Tibial artery (tissue), 4 donors: ENCODE results near the gene OPCML.

Source experiments
- DNase-seq, 2 donors: peaks; one replicate each; pipeline ENCODE4 v3.0.0-alpha.2; 2019
- H3K27ac ChIP-seq, 2 donors: fragments of 200-600 bp; sonication (generic) in 1 of 2; 1 replicate in 1 of 2; 2 replicates in 1 of 2; pipeline ENCODE4 v1.5.1; 2018 to 2019; ENCODE audit warnings: mild to moderate bottlenecking in 1 of 2
- H3K27me3 ChIP-seq, 2 donors: fragments of 200-600 bp; sonication (generic) in 1 of 2; one replicate each; pipeline versions ENCODE4 v1.5.1 to v1.6.0; 2016 to 2019
- H3K36me3 ChIP-seq, 3 donors: fragments of 200-600 bp; sonication (generic) in 2 of 3; one replicate each; pipeline ENCODE4 v1.5.1; 2016 to 2019; ENCODE audit warnings: mild to moderate bottlenecking in 2 of 3
- H3K4me1 ChIP-seq, 4 donors: fragments of 200-600 bp; sonication (generic) in 2 of 4; 1 replicate in 3 of 4; 2 replicates in 1 of 4; pipeline ENCODE4 v1.5.1; 2016 to 2019
- H3K4me3 ChIP-seq, 2 donors: fragments of 200-600 bp; sonication (generic) in 1 of 2; 1 replicate in 1 of 2; 2 replicates in 1 of 2; pipeline ENCODE4 v1.5.1; 2018 to 2019; ENCODE audit warnings: mild to moderate bottlenecking in 2 of 2
- H3K9me3 ChIP-seq, 3 donors: fragments of 200-600 bp; sonication (generic) in 1 of 3; one replicate each; pipeline ENCODE4 v1.5.1; 2016 to 2019
- intact Hi-C: fragments of 100-400 bp; cut with DNase I; formaldehyde crosslinking; loops from one replicate; pipeline ENCODE4 v1.15.0; 2023; ENCODE audit warnings: low total_unique reads
- TF ChIP-seq, protein P1 (sequence below), 2 experiments: fragments of 200-600 bp in 1 of 2; fragments of 450-650 bp in 1 of 2; IDR thresholded peaks; one replicate each; pipeline ENCODE4 v1.5.1; 2017 to 2019; ENCODE audit warnings: antibody characterized with exemption in 2 of 2, mild to moderate bottlenecking in 1 of 2, moderate library complexity in 1 of 2

The OPCML gene

DNA sequence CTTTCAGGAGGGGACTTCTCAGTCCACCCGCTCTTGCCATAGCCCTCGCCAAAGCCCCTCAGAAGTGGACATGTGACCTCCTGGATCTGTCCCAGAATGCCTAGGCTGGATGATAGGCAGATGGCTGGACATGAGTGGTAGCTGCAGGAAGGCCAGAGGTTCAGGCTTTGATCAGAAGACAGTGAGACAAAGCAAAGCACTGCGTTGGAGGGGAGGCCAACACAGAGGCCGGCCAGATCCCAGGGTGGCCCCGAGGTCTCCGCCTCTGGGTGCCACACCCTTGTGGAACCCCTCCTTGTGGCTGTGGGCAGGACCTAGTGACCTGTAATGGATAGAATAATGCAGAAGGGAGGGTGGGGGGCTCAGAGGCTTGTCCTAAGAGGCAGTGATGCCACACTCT is 147.6 kb downstream of the OPCML start:
- Histone ChIP-seq H3K4me1 (no peaks in the 10 kb centered on the region), H3K4me3 (no peak overlapping the region), H3K27me3 (no peaks in the 10 kb centered on the region), H3K9me3 (no peaks in the 10 kb centered on the region), H3K36me3 (no peaks in the 10 kb centered on the region), H3K27ac (no peak overlapping the region)
- no peak for DNase-seq
- intact Hi-C loops: no loop called here
- TF ChIP-seq, protein P1, sequence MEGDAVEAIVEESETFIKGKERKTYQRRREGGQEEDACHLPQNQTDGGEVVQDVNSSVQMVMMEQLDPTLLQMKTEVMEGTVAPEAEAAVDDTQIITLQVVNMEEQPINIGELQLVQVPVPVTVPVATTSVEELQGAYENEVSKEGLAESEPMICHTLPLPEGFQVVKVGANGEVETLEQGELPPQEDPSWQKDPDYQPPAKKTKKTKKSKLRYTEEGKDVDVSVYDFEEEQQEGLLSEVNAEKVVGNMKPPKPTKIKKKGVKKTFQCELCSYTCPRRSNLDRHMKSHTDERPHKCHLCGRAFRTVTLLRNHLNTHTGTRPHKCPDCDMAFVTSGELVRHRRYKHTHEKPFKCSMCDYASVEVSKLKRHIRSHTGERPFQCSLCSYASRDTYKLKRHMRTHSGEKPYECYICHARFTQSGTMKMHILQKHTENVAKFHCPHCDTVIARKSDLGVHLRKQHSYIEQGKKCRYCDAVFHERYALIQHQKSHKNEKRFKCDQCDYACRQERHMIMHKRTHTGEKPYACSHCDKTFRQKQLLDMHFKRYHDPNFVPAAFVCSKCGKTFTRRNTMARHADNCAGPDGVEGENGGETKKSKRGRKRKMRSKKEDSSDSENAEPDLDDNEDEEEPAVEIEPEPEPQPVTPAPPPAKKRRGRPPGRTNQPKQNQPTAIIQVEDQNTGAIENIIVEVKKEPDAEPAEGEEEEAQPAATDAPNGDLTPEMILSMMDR (IDR thresholded peaks at IDR 0.05): no peak

DNA sequence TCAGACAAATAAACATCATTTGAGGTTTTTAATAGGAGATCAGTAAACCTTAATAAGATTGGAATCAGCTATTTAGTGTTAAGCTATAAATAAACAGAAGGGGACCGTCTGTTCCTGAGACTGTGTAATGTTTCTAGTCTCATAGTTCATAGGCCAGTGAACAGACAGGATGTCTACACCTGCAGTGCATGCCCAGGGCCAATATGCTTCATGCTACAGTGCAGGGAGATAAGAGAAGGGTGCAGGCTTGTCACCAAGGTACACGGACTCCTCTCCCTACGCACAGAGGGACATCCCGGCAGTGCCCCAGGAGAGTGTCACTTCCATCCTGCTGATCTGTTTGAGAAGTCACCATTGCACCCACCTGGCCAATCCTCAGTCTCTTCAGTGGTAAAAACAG is 148.6 kb downstream of the OPCML start:
- H3K27me3 ChIP-seq: no peaks in the 10 kb centered on the region
- no peak overlapping the region for H3K4me3 ChIP-seq
- TF ChIP-seq, protein P1 (IDR thresholded peaks at IDR 0.05): no peak
- H3K36me3 ChIP-seq: no peaks in the 10 kb centered on the region
- no peaks in the 10 kb centered on the region for H3K4me1 ChIP-seq
- H3K9me3 ChIP-seq: no peaks in the 10 kb centered on the region
- no peak for DNase-seq
- no peak overlapping the region for H3K27ac ChIP-seq
- intact Hi-C loops: no loop called here

DNA sequence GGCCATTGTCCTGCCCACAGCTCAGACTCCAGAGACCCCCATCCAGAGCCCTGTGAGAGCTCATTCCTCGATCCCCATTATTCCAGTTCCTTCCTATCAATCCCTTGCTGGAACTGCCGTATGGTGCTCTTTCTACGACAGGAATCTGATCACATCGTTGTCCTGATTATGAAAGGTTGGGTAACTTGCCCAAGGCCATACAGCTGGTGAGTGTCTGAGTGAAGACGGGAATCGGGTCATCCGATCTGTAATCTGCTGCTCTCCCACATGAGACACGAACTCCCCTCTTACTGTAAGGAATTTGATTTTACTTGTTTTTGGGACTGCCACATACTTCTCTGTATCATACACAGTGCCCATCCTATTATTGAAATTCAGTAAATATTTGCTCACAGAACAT is 149.1 kb downstream of the OPCML start:
- no peaks in the 10 kb centered on the region for H3K4me1 ChIP-seq
- intact Hi-C loops: no loop called here
- TF ChIP-seq, protein P1 (IDR thresholded peaks at IDR 0.05): no peak

DNA sequence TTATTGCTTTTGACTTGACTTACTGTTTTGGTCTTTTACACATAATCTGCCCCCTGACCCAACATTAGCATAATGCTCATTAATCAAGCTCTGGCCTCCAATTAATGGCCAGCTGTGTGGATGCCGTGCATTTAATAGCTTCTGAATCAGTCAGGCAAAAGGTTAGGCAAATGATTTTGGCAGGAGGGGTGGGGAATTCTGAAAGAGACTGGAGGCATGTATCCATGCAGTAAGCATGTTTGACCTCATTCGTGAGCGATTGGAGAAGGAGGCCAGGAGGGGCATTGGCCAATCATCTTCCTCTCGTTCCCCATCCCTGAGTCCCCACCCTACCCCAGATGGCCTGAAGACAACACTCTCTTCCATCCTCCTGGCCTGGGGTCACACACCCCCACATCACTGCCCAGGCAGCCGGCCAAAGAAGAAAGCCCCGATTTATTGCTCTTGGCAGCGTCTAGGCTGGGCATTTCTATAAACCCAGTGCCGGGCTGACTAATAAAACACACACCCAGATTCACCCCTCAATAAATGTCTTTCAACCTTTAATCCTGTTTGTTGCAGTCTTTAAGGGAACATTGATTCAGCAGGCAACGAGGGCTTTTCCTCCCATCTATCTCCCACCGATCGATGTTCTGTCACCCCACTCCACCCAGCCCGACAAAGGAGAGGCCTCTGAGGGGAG is 150.0 kb downstream of the OPCML start:
- DNase-seq: no peak
- TF ChIP-seq, protein P1 (IDR thresholded peaks at IDR 0.05): no peak
- intact Hi-C loops: no loop called here

More for the DNA sequence above, 149.1 kb downstream of the OPCML start:
- Histone ChIP-seq H3K36me3 (no peaks in the 10 kb centered on the region), H3K27ac (no peak overlapping the region), H3K9me3 (no peaks in the 10 kb centered on the region), H3K4me3 (no peak overlapping the region), H3K27me3 (no peaks in the 10 kb centered on the region)
- no peak for DNase-seq

DNA sequence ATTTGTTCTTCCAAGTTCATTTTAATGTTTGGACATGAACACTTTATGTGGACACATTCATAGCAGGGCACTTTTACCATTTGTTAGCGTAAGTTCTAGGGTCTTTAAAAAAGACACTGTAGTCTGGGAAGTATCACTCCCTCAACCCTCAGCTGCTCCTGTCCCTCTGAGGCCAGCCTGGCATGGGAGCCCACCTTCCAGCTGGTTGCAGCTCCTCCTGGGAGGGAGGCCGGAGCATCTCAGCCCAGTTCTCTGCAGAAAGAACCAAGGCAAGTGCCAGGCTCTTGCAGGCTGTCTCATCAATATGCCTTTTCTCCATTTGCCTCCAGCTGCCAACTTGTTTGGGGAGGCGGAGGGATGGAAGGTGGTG is 150.6 kb downstream of the OPCML start:
- Histone ChIP-seq H3K4me3 (no peak overlapping the region), H3K9me3 (no peaks in the 10 kb centered on the region), H3K4me1 (no peaks in the 10 kb centered on the region), H3K27ac (no peak overlapping the region), H3K36me3 (no peaks in the 10 kb centered on the region), H3K27me3 (no peaks in the 10 kb centered on the region)
- TF ChIP-seq, protein P1 (IDR thresholded peaks at IDR 0.05): no peak
- no peak for DNase-seq
- intact Hi-C loops: no loop called here

More for the DNA sequence above, 150.0 kb downstream of the OPCML start:
- no peaks in the 10 kb centered on the region for H3K36me3 ChIP-seq
- no peaks in the 10 kb centered on the region for H3K4me1 ChIP-seq
- H3K9me3 ChIP-seq: no peaks in the 10 kb centered on the region
- H3K27me3 ChIP-seq: no peaks in the 10 kb centered on the region
- no peak overlapping the region for H3K4me3 ChIP-seq
- no peak overlapping the region for H3K27ac ChIP-seq

DNA sequence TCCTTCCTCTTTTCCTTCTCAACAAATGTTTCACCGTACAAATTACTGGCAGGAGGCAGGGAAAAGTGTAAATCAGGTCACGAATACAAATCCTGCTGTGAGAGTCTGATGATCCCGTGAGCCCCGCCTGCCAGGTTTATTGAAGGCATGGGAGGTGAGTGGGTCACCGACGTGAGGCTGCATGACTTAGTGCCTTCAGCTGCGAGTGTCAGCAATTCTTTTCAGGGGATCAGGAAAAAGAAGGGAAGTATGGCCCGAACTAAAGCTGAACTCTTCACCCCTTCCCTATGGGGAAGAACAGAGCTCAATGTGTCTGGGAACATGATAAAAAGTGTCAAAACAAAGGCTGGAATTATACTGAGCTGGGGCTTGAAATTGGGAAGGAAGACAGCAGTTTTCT is 166.2 kb downstream of the OPCML start:
- TF ChIP-seq, protein P1 (IDR thresholded peaks at IDR 0.05): no peak
- Histone ChIP-seq H3K4me1 (no peaks in the 10 kb centered on the region), H3K4me3 (no peak overlapping the region), H3K27me3 (no peaks in the 10 kb centered on the region), H3K36me3 (no peaks in the 10 kb centered on the region), H3K9me3 (peaks cover 0 to 5% (median 0%) of the 10 kb centered on the region in 3 donors), H3K27ac (no peak overlapping the region)
- no peak for DNase-seq
- intact Hi-C loops: no loop called here
